ENCODE data around the gene CALR. TPM values are rescaled to one million over a fixed set of nuclear protein-coding genes. Genes with fewer than 3 reads are reported as not detected.

Gene CALR
- total RNA-seq, 2 experiments from 2014 or later = 726 to 779 TPM

- Mint-ChIP-seq H3K27me3 (peaks cover 25% of the 10 kb centered on the region), H3K36me3 (ENCODE audit: low read depth) (peaks cover 3% of the 10 kb centered on the region), H3K4me1 (peaks cover 7% of the 10 kb centered on the region), H3K27ac (no peak overlapping the region), H3K4me3 (no peak overlapping the region), H3K9me3 (no peaks in the 10 kb centered on the region)
- no peak for DNase-seq
- POLR2A ChIA-PET = no interaction called here
- CTCF ChIA-PET = interaction anchor here (1.5 kb wide), 1 partner anchor 27 kb away, joined by 6 read pairs; no protein-coding TSS in a partner anchor
These were observed 54.3 kb downstream of the CALR start for GRCh38 chr19:12992729-12993128.

GRCh38 chr19:12993562-12993961 lies 55.2 kb downstream of the CALR start:
- POLR2A ChIA-PET = no interaction called here
- Mint-ChIP-seq H3K9me3 (no peaks in the 10 kb centered on the region), H3K27ac (no peak overlapping the region), H3K27me3 (peaks cover 28% of the 10 kb centered on the region), H3K4me1 (peaks cover 7% of the 10 kb centered on the region), H3K4me3 (no peak overlapping the region), H3K36me3 (ENCODE audit: low read depth) (peaks cover 3% of the 10 kb centered on the region)
- CTCF ChIA-PET = interaction anchor here (1.5 to 1.9 kb wide), 2 partner anchors 8 to 28 kb away, joined by 4 to 6 read pairs; no protein-coding TSS in a partner anchor
- no peak for DNase-seq

Small RNA genes lying within 50 kb of the gene (microRNA-seq; reads per million reads assigned to microRNA genes)
- 0.84 reads per million for gene MIR5695 (ENCODE audit: borderline microRNAs expressed, borderline replicate concordance)
- gene MIR6515 (ENCODE audit: borderline microRNAs expressed, borderline replicate concordance) = 1.5 reads per million

Other genes with a start within 250 kb of the CALR start
- 1 to 10 TPM; 5.3 to 5.9 TPM for gene FBXW9, start 242.0 kb upstream of the CALR start, total RNA-seq
- 10 to 100 TPM; 80.5 to 90.7 TPM for gene TNPO2, start 214.7 kb upstream of the CALR start, total RNA-seq
- gene TRIR, start 203.9 kb upstream of the CALR start, total RNA-seq = 100 to 1,000 TPM; 222 to 226 TPM
- gene GET3, start 201.1 kb upstream of the CALR start, total RNA-seq = 10 to 100 TPM; 67.2 to 68.3 TPM
- not detected for gene BEST2, start 186.8 kb upstream of the CALR start, total RNA-seq
- 10 to 100 TPM; 13.9 to 14.0 TPM for gene HOOK2, start 163.1 kb upstream of the CALR start, total RNA-seq
- 10 to 100 TPM; 66.7 to 78.4 TPM for gene JUNB, start 147.1 kb upstream of the CALR start, total RNA-seq
- gene PRDX2, start 136.8 kb upstream of the CALR start, total RNA-seq = 100 to 1,000 TPM; 274 to 288 TPM
- 10 to 100 TPM; 27.0 to 31.1 TPM for gene THSD8, start 136.5 kb upstream of the CALR start, total RNA-seq
- gene RNASEH2A, start 132.0 kb upstream of the CALR start, total RNA-seq = 10 to 100 TPM; 34.9 to 39.3 TPM
- not detected for gene RTBDN, start 104.0 kb upstream of the CALR start, total RNA-seq
- under 1 TPM; 0.35 to 0.67 TPM for gene MAST1, start 100.1 kb upstream of the CALR start, total RNA-seq
- 10 to 100 TPM; 28.8 to 30.0 TPM for gene DNASE2, start 57.2 kb upstream of the CALR start, total RNA-seq
- gene KLF1, start 51.4 kb upstream of the CALR start, total RNA-seq = under 1 TPM in 1 of 2 experiments, not detected in 1; 0.20 TPM
- gene GCDH, start 47.4 kb upstream of the CALR start, total RNA-seq = 10 to 100 TPM; 35.4 to 41.7 TPM
- 1 to 10 TPM; 3.2 to 4.5 TPM for gene SYCE2, start 19.3 kb upstream of the CALR start, total RNA-seq
- 10 to 100 TPM; 85.7 to 90.6 TPM for gene FARSA, start 4.9 kb upstream of the CALR start, total RNA-seq
- gene RAD23A, start 7.3 kb downstream of the CALR start, total RNA-seq = 100 to 1,000 TPM; 120 to 131 TPM
- gene GADD45GIP1, start 18.6 kb downstream of the CALR start, total RNA-seq = 10 to 100 TPM; 14.9 to 16.5 TPM
- gene DAND5, start 31.0 kb downstream of the CALR start, total RNA-seq = under 1 TPM; 0.15 to 0.20 TPM
- 1 to 10 TPM; 1.2 to 1.5 TPM for gene NFIX, start 56.9 kb downstream of the CALR start, total RNA-seq
- 1 to 10 TPM; 2.3 to 2.5 TPM for gene LYL1, start 164.2 kb downstream of the CALR start, total RNA-seq
- 10 to 100 TPM; 44.7 to 58.3 TPM for gene TRMT1, start 178.1 kb downstream of the CALR start, total RNA-seq
- gene NACC1, start 179.7 kb downstream of the CALR start, total RNA-seq = 10 to 100 TPM; 57.8 to 63.8 TPM
- gene STX10, start 211.8 kb downstream of the CALR start, total RNA-seq = 10 to 100 TPM; 62.3 to 65.0 TPM
- 100 to 1,000 TPM; 167 to 188 TPM for gene IER2, start 211.8 kb downstream of the CALR start, total RNA-seq

All from activated CD4-positive, alpha-beta T cell treated with anti-CD3 and anti-CD28 coated beads, Interleukin-2, amount 10 ng/mL, durations not matched to agents 7 days and 5 days (primary cell).